GM13976 (cell line): ENCODE data around the gene LRP1B.
"Not testable (repeated sequence)": the region's sequence is repeated elsewhere in the genome, so short reads cannot be mapped to it uniquely, and the experiment has no call there.

Experiments
- DNase-seq: peaks from one replicate; pipeline ENCODE4 v3.0.0; 2012; ENCODE audit warnings: low spot score
- in situ Hi-C: fragments of 300-500 bp; cut with MboI; formaldehyde crosslinking; loops from one replicate; pipeline ENCODE4 v1.12.0; 2022; ENCODE audit warnings: low sequenced_read_pairs, mixed read lengths, inconsistent platforms; ENCODE audit not compliant: unreplicated experiment
- TF ChIP-seq, protein P1 (sequence below): IDR thresholded peaks from 2 replicates; pipeline ENCODE4 v1.5.1; 2012; ENCODE audit warnings: borderline replicate concordance, mild to moderate bottlenecking; ENCODE audit not compliant: insufficient read depth; ENCODE audit errors: extremely low read depth, missing control alignments, control extremely low read depth

Gene LRP1B

GRCh38 chr2:142097711-142098110, 33.1 kb downstream of the LRP1B start:
- TF ChIP-seq, protein P1, sequence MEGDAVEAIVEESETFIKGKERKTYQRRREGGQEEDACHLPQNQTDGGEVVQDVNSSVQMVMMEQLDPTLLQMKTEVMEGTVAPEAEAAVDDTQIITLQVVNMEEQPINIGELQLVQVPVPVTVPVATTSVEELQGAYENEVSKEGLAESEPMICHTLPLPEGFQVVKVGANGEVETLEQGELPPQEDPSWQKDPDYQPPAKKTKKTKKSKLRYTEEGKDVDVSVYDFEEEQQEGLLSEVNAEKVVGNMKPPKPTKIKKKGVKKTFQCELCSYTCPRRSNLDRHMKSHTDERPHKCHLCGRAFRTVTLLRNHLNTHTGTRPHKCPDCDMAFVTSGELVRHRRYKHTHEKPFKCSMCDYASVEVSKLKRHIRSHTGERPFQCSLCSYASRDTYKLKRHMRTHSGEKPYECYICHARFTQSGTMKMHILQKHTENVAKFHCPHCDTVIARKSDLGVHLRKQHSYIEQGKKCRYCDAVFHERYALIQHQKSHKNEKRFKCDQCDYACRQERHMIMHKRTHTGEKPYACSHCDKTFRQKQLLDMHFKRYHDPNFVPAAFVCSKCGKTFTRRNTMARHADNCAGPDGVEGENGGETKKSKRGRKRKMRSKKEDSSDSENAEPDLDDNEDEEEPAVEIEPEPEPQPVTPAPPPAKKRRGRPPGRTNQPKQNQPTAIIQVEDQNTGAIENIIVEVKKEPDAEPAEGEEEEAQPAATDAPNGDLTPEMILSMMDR: no peak
- DNase-seq: no peak
- in situ Hi-C loops: no loop called here

DNA sequence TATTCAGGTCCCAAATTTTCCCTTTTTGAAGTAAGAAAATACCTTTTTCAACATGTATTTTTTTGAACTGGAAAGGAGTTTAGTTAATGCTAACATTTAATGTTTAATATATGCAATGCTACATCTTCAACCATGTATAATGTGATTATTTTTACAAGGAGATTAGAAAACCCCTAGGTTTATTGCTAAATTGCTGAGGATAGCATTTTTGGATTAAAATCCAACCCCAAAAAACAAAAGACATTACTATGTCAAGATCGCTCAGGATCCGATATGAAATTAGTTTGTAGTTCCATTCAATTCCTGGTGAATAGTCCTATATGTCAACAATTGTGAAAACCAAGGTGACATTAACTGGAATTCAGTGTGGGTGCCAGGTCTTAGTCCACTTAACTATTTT, 35.2 kb downstream of the LRP1B start:
- TF ChIP-seq, protein P1: no peak
- in situ Hi-C loops: no loop called here
- no peak for DNase-seq

GRCh38 chr2:142094233-142094632, 36.6 kb downstream of the LRP1B start:
- in situ Hi-C loops: no loop called here
- no peak for DNase-seq
- TF ChIP-seq, protein P1: no peak

DNA sequence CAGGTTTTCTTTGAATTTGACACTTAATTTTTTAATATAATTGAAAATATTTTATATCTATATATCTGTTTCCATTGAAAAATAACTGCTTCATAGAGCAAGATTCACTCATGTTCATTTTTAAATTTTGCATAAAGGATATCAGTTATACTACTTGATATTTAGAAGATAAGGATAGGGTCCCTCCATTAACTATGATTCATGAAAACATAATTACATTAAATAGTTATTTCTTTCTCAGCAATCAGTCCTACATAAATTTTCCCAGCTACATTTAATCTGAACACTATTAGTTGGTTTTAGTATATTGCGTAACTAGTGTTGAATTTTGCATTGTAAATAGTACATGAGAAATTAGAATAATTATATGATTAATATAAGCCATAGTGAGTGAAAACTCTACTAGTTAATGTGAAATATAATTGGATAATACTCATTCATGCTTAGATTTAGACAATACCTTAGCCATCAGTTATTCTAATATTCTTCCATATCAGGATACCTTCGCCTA, 42.7 kb downstream of the LRP1B start:
- in situ Hi-C loops: no loop called here
- TF ChIP-seq, protein P1: no peak
- no peak for DNase-seq

DNA sequence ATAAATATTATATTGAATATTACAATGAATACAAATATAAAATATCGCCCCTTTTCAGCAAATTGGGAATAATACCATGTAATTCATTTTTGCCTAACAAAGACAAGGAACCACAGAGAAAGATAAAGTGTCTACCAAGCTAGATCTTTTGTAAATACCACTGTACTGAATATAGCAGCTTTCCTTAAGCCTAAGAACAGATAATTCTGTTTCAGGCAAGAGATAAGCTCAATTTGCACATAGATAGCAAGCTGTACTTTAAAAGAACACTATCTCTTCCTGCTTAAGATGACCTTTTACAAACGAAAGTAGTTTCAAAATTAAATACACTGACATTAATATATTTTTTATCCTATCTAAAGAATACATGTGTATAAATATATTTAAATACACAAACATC, 43.2 kb downstream of the LRP1B start:
- in situ Hi-C loops, DNase-seq: not testable (repeated sequence)

GRCh38 chr2:142082368-142082767, 48.4 kb downstream of the LRP1B start:
- DNase-seq: no peak
- in situ Hi-C loops: no loop called here
- TF ChIP-seq, protein P1: no peak

GRCh38 chr2:142076317-142076716, 54.5 kb downstream of the LRP1B start:
- TF ChIP-seq, protein P1: no peak
- in situ Hi-C loops: no loop called here
- no peak for DNase-seq
